NCI-H146 treated with DMSO at 0.1 percent for 48 hours (cell line): ENCODE results near the gene SRSF10.
A peak's percentile ranks its signal among the peaks of the same experiment; 100 is the strongest.
"Not testable (repeated sequence)": the region's sequence is repeated elsewhere in the genome, so short reads cannot be mapped to it uniquely, and the experiment has no call there.

Experiments
- DNase-seq: peaks from one replicate; lab custom pipeline; 2025; ENCODE audit not compliant: unreplicated experiment; lab: John Stamatoyannopoulos, UW

Gene SRSF10

DNA sequence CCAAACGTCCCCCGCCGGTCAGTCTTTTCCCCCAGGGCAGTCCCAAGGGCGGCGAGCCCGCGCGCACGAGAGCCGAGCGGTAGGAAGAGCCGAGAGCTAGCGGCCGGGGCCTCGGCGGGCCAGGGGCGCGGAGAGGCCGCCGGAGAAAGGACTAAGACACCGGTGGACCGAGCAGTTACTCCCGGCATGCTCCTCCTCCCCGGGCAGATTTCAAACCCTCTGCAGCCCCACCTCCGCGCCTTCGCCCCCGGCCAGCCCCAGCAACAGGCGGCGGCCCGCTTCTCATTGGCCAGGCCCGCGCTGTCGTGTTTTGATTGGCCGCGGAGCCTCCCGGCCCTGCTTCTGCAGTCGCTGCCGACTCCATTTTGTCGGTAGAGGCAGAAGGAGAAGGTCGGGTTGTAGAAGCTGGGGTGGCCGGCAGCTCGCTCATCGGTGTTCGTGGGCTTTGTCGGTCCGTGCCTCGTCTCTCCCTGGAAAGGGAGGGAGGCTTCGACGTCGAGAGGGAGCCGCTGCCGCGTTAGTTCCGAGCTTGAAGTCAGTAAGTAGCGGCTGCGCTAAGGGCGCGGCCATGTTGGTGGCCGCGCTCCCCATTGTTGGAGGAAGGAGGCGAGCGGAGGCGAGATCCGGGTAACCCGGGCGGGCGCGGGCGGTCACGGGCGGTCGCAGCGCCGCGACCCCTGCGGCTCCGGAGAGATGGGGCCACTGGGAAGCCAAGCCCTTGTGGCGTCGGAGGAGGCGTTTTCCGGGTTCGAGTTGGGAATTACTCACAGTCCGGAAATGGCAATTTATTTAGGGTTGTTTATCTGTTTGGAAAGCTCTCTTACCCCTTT lies 20.5 kb downstream of the SRSF10 start, which contains the start of gene PNRC2:
TSS of gene PNRC2 (plus strand) at position 368 of the 830 bp plus-strand sequence. CDS start 1,630 bp downstream, outside the sequence.
- peak; percentile 90 for DNase-seq

DNA sequence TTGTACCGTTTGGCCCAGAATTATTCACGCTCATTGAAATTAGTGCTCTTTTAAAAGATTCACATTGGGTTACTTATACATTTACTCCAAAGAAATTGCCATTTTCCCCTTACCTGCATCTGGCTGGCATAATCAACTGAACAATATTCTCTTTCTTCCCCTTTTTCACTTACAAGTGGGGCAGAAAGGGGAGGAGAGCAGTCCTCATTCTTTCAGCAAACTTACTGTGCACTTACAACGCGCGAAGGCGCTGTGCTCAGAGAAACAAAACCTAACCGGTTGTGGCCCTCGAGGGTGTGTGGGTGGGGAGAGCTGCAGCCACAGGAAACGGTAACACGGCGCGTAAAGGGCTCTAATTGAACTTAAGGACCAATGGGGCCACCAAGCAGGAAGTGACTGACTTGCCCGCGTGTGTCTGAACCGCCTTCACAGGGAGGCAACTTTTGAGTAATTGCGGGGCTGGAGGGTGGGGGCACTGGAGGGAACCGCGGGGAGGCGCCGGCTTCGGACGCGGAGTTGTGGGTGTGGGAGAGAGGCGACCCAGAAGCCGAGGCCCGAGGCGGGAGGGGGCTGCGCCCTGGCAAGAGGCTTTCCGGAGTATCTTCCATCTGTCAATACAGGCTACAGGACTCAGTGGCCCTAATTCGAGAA lies 21.2 kb downstream of the SRSF10 start:
- DNase-seq: peak; percentile 85

DNA sequence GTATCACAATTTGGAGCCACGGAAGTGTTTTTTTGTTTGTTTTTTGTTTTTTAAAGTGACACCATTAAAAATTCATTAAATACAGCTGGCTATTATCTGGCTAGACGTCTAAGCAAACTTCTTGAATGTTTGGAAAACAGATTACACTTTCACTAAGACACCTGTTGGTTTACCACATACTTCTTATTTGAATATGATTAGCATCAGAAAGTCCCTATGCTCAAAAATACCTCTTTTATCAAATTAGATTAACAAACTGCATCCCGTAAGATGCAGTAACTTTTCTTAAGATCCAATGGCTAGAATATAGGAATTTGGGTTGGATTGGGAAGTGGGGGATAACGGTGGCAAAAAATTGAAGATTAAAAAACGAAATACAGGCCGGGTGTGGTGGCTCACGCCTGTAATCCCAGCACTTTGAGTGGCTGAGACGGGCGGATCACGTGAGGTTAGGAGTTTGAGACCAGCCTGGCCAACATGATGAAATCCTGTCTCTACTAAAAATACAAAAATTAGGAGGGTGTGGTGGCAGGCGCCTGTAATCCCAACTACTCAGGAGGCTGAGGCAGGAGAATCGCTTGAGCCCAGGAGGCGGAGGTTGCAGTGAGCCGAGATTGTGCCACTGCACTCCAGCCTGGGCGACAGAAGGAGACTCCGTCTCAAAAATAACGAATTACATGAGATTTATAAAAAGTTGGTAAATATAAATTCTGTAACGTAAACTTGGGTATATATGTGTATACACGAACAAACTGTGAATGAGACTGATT lies 21.9 kb downstream of the SRSF10 start:
- not testable (repeated sequence) for DNase-seq

DNA sequence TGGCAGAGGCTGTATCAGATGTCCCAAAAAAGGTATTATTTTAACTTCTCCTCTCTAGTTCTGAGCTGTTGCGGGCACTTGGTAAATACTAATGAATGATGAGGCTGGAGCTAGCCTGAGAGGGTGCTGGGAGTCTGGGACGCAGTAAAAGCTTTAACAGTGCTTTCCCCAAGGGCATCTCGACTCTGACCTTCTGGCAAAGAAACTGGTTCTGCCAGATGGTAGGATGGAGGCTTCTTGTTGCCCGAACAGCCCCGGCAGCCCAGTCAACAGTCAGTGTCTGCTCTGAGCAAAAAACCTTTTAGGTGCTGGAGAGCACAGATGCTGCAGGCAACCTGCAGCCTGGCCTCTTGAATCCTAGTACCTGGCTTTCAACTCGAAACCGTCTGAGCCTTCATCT lies 23.0 kb downstream of the SRSF10 start:
- DNase-seq: no peak

DNA sequence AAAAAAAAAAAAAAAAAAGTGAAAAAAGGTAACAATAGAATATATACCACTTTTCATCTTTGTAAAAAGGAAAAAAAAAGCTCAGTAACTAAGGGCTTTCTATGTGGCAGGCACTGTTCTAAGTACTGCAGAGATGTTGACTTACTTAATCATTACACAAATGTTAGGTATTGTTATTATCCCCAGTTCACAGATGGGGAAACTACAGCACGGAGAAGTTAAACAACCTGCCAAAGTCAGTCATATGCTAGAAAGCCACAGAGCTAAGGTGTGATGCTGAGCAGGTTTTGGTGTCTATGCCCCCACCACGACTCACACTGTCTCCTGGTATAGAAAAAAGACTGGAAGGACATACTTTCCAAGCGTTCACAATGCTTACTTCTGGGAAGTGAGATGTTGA lies 27.1 kb downstream of the SRSF10 start:
- no peak for DNase-seq

DNA sequence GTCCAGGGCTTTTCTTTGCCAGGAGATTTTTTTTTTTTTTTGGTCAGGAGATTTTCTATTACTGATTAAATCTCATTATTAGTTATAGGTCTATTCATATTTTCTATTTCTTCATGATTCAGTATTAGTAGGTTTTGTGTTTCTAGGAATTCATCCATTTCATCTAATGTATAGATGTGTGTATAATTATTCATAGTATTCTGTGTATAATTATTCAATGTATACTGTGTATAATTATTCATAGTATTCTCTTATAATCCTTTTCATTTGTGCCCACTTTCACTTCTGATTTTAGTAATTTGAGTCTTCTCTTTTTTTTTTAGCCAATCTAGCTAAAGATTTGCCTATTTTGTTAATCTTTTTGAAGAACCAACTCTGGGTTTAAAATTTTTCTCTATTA lies 32.8 kb downstream of the SRSF10 start:
- no peak for DNase-seq

DNA sequence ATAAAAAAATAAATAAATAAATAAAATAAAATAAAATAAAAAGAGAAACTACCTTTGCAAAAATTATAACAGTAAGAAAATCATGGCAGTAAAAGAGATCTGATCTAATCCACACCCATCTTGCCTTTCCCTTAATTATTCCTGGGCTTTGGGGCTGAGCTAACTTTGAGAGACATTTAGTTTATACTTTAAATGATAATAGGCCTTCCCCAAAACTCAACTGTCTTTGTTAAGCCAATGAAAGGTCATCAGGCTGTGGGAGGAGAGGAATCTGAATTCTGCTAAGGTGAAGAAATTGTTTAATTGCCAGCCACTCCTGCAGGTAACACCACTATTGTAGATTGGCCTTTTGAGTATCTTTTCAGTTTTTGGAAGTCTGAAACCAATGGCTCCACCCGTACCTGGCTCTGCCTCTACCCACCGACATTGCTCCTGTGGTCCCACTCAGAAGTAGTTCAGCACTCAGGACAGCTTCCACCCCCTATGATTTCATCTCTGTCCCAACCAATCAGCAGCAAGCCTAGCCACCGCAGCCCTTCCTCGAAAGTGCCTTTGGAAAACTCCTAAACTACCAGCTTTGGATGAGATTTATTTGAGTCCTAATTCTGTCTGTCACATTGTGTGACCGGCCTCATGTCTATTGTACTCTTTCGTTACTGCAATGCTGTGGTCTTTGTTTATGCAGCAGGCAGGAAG lies 43.5 kb downstream of the SRSF10 start:
- DNase-seq: no peak

DNA sequence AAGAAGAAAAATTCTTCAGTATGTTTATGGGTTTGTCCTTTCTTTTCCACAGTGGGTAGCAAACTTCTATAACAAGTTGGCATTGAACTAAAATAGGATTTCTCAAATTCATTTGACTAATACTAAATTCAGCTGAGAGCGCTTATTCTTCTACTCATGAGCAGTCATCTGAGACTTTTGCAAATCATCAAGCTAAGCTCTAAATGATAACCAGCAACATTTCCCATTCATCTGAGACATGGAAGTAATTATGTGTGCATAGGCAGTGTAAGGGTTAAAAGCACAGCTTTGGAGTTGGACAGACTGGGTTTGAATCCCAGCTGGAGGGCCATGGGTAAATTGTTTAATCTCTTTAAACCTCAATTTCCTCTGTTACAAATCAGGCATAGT lies 48.6 kb downstream of the SRSF10 start:
- no peak for DNase-seq

DNA sequence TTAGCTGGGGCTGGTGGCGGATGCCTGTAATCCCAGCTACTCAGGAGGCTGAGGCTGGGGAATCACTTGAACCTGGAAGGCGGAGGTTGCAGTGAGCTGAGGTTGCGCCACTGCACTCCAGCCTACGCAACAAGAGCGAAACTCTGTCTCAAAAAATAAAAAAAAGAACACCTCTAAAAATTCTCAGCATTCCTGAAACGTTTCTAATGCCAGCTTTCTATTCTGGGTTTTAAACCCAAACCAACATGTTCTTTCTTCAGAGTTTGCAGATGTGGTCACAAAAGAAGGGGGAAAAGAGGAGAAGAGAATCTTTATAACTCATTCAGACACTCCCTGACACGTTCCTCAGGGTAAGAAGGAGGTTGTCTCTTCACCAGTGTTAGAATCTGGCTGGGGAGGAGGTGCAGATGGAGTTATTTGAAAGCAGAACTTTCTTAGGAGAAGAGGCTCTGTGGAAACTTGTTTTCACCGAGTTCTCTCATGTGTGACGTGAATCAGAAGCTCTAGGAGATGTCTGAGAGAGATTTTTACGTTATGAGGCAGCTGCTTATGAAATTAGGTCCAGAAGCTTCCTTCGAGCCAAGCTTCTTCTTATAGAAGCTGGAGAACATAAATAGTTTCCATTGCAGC lies 49.2 kb downstream of the SRSF10 start:
- no peak for DNase-seq

DNA sequence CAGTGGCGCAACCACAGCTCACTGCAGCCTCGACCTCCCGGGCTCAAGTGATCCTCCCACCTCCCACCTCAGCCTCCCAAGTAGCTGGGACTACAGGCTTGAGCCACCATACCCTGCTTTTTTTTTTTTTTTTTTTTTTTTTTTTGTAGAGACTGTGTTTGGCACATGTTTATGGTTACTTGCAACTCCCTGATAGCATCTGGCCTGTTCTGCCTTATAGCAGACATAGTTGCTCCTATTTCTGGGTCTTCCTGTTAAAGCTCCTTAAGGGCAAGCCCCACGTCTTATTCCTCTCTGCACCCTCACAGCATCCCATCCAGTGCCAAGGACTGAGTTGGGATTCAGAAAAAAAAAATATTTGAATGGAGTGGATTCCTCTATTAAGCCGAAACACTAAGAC lies 49.9 kb downstream of the SRSF10 start:
- no peak for DNase-seq

DNA sequence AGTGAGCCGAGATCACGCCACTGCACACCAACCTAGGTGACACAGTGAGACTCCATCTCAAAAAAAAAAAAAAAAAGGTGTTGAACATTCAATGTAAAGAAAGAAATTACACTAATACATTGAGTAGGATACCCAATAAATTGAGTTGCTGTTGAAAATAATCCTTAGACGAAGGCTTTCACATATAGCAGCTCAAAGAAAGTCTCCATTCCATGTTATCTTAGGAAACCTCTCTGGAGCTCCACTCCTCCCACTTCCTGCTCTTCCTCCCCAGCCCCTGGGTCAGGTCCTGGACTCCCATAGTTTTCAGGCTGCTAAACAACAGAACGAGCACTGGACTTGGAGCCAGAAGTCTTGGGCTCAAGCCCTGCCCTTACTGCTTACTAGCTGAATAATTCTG lies 51.3 kb downstream of the SRSF10 start:
- DNase-seq: no peak

DNA sequence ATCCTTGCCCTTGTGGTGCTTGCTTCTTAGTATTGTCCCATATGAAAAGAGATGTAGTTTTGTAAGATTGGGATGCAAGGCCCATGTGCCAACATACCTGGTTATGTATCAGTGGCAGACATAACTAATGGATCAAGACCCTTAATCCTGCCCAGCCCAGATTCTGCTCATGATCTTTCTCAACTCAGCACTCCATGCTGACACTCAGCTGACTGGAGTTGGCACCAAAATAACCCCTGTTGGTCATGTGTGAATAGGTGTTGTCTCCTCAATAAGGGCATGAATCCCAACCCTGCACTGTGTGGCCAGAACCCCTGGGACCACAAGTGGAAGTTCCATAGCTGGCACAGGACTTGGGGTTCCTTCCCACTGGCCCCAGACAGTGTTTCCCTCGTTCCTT lies 53.0 kb downstream of the SRSF10 start:
- no peak for DNase-seq

DNA sequence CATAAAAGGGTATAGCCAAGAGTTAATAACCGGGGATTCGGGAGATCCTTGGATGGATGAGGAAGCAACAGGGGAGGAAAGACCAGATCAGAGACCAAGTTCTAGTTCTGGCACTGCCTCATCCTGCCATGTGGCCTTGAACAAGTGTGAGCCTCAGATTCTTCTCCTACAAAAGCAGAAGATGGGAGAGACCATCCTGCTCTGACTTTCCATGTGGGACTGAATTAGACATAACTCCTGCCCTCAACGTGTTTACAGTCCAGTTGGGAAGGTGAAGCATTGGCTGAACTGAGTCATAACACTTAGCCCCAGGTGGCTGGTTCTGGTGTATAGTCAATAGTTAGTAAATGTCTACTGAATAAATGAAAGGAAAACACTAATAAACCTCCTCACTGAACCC lies 54.8 kb downstream of the SRSF10 start:
- DNase-seq: no peak

DNA sequence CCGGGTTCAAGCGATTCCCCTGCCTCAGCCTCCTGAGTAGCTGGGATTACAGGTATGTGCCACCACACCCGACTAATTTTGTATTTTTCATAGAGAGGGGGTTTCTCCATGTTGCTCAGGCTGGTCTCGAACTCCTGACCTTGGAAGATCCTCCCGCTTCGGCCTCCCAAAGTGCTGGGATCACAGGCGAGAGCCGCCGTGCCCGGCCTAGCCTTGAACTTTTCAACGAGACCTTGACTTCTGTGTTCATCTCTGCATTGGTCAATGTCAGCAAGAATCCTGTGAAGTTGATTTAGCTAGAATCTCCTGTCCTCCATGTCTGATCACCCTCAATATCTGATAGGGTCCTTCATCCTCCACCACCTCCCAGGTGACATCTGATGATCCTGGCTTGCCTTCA lies 55.5 kb downstream of the SRSF10 start:
- no peak for DNase-seq

DNA sequence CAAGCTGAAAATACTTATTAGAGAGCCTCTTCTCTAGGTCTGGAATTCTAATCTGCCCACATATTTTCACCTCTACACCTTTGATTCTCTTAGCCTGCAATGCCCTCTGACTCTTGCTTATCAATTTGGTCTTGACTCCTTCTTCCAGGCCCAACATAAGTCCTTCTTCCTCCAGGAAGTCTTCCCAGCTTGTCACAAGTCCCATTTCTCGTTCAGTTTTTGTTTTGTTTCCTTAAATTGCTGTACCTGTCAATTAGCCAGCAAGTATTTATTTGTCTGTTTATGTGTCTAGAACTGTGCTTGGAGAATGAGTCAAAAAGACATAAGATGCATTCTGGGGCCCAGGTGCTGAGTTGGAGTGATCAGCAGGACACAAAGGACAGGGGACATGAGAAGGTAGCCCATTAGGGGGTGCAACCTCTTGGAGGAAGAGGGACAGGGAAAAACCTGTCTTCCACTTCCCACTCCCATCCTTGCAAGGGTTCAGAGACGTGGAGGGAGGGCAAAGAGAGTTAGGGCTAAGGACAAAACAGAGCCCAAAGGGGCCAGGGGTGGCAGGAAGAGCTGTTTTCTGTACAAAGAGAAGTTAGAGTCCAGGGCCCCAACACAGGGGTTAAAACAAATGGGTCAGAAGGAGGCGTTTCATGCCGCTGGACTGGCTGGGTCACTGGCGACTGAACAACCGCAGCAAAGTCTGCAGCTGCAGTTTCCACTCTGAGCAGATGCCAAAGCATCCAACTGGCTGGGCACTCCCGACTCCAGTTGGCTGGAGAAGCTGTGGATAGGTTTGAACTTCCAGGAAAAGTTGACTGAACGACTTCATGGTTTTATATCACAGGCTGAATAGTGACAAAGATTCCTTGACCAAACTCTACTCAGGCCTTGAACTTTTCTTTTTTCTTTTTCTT lies 56.3 kb downstream of the SRSF10 start:
- no peak for DNase-seq

DNA sequence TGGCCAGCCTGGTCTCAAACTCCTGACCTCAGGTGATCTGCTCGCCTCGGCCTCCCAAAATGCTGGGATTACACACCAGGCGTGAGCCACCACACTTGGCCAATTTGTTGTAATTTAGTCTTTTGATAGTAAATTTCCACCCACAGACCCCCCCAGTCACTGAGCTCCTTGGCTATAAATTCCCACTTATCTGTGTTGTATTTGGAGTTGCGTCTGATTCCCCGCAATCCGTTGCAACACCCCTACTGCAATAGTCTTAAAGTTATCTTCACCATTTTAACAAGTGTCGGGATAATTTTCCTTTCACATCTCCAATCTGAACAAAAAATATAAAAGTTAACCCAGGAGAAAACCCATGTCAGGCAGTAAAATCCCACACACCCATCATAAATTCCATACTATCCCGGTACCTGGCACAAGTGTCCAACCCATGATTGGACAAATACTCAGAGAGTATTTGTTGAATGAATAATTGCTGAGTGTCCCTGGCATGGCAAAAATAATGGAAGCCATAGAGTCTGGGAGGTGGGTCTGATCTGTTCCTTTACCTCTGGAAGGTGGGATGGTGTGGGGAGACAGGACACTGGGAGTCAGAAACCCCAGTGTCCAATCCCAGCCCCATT lies 57.7 kb downstream of the SRSF10 start:
- DNase-seq: no peak

DNA sequence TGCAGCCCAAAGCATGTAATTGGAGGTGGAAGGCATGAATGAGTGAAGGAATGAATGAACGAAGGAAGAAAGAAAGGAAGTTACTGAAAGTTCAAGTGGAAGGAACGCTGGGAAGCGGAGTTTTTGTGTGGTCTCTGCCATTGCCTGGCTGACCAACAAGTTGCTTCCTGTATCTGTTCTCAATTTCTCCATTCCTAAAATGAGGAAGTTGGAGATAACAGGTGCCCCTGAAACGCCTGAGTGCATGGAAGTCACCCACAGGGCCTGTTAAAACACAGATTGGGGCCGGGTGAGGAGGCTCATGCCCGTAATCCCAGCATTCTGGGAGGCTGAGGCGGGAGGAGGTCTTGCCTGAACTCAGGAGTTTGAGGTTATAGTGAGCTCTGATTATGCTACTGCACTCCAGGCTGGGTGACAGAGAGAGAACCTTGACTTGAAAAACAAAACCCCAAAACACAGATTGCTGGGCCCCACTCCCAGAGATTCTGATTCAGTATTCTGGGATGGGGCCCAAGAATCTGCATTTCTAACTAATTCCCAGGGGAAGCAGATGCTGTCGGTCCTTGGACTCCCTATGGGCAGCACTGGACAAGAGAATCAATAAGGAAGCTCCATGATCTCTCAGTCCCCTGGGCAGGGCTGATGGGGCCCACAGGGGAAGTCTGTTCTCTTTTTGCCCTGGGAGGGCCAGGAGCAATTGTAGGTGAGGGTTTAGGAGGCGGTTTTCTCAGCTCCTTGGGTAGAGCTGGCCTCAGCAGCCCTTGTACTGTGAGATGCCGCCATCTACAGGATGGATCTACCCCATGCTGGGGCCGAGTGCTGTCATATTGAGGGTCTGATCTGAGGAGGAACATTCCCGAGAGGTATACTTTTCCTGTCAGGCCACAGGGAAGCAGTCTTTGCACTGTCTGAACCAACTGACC lies 63.7 kb downstream of the SRSF10 start:
- DNase-seq: peak; percentile 38

DNA sequence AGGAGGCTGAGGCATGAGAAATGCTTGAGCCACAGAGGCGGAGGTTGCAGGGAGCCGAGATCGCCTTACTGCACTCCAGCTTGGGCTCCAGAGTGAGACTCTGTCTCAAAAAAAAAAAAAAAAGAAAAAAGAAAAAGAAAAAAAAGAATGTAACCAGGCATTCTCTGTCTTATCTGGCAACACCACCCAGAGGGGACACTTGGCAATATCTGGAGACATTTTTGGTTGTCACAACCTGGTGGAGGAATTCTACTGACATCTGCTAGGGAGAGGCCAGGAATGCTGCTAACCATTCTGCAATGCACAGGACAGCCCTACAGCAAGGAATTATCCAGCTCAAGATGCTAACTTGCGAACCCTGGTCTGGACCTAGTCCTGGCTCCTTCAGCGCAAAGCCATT lies 64.7 kb downstream of the SRSF10 start:
- no peak for DNase-seq
